A673 (cell line): ENCODE measurements around the gene OSBPL3.

Experiments
- CTCF ChIP-seq: fragments of 300-800, 200-600 bp; sonication (generic); conservative IDR thresholded peaks from 2 replicates; pipeline ENCODE4 v1.5.1; 2017; ENCODE audit warnings: low read depth, mild to moderate bottlenecking, antibody characterized with exemption, low read length, moderate library complexity, mixed read lengths
- EZH2 ChIP-seq: fragments of 200-600 bp; sonication (generic); IDR thresholded peaks from 2 replicates; pipeline ENCODE4 v1.6.1; 2017; ENCODE audit warnings: borderline replicate concordance, low read depth, mild to moderate bottlenecking, mixed read lengths, antibody characterized with exemption, low read length; ENCODE audit not compliant: poor library complexity, severe bottlenecking

DNA sequence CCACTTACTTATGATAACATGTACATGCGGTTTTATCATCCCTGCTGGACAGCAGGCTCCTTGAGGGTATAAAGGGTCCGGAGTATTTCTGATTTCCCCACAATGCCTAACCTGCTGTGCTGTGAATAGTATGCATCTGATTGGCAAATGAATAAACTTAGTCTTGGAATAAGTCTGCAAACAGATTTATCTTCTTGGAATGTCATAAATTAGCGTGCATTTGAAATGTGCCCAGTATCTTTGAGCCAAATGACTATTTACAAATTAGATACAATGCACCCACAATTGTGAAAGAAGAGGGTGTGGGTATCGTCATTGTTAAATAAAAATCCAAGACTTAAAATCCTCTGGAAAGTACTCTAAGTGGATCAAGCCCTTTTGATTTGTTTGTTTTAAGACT is 106.0 kb downstream of the OSBPL3 start:
- TF ChIP-seq CTCF = no peak
- TF ChIP-seq EZH2 = no peak
